Common myeloid progenitor, CD34-positive (primary cell): ENCODE results near the gene SLC66A1.
A peak's percentile ranks its signal among the peaks of the same experiment; 100 is the strongest.

ENCODE experiments used
- CTCF ChIA-PET: fragments of 350-600 bp; sonication (Branson Sonifier 250); formaldehyde crosslinking; loops from one replicate; lab custom pipeline; 2021; ENCODE audit warnings: antibody characterized with exemption; lab: Charles Lee
- POLR2A ChIA-PET: fragments of 350-600 bp; sonication (Branson Sonifier 250); formaldehyde crosslinking; loops from one replicate; lab custom pipeline; 2021; ENCODE audit warnings: antibody characterized with exemption; lab: Charles Lee
- DNase-seq, 3 donors: peaks; one replicate each; pipeline versions ENCODE4 v3.0.0 to v3.0.0-alpha.2; 2013
- H3K27ac ChIP-seq, 2 experiments: 1 replicate in 1 of 2; 2 replicates in 1 of 2; pipeline ENCODE4 v1.7.0; 2013; ENCODE audit warnings: inconsistent platforms in 2 of 2, low read length in 2 of 2, mild to moderate bottlenecking in 2 of 2, low read depth in 1 of 2, moderate library complexity in 1 of 2; ENCODE audit not compliant: severe bottlenecking in 2 of 2, insufficient read depth in 1 of 2, poor library complexity in 1 of 2
- H3K27me3 ChIP-seq, 5 experiments: replicated peaks in 2 of 5; 1 replicate in 3 of 5; 2 replicates in 2 of 5; pipeline versions ENCODE4 v1.6.1 to v1.7.0; 2013; ENCODE audit warnings: low read length in 4 of 5, mild to moderate bottlenecking in 2 of 5, moderate library complexity in 2 of 5, inconsistent platforms in 1 of 5; ENCODE audit not compliant: insufficient read depth in 5 of 5, control insufficient read depth in 4 of 5
- H3K36me3 ChIP-seq, 4 experiments: 1 replicate in 2 of 4; 2 replicates in 2 of 4; pipeline versions ENCODE4 v1.6.1 to v1.7.0; 2013; ENCODE audit warnings: low read length in 3 of 4, control low read depth in 1 of 4, mild to moderate bottlenecking in 1 of 4; ENCODE audit not compliant: control insufficient read depth in 4 of 4, insufficient read depth in 4 of 4
- H3K4me1 ChIP-seq, 4 experiments: 1 replicate in 3 of 4; 2 replicates in 1 of 4; pipeline versions ENCODE4 v1.6.1 to v1.7.1; 2013; ENCODE audit warnings: low read length in 3 of 4, mild to moderate bottlenecking in 3 of 4, control low read depth in 1 of 4, inconsistent platforms in 1 of 4, moderate library complexity in 1 of 4; ENCODE audit not compliant: control insufficient read depth in 4 of 4, insufficient read depth in 4 of 4; ENCODE audit errors: control extremely low read depth in 1 of 4
- H3K4me3 ChIP-seq, 7 experiments: 1 replicate in 4 of 7; 2 replicates in 3 of 7; pipeline versions ENCODE4 v1.5.1 to v1.7.0; 2013; ENCODE audit warnings: mild to moderate bottlenecking in 7 of 7, low read length in 6 of 7, moderate library complexity in 6 of 7, inconsistent platforms in 2 of 7, low read depth in 2 of 7, control low read depth in 1 of 7; ENCODE audit not compliant: insufficient read depth in 4 of 7, control insufficient read depth in 1 of 7; ENCODE audit errors: extremely low read depth in 1 of 7
- H3K9me3 ChIP-seq, 5 experiments: 1 replicate in 4 of 5; 2 replicates in 1 of 5; pipeline versions ENCODE4 v1.6.1 to v1.7.1; 2013; ENCODE audit warnings: low read length in 4 of 5, mild to moderate bottlenecking in 2 of 5, inconsistent platforms in 1 of 5, low read depth in 1 of 5, moderate library complexity in 1 of 5; ENCODE audit not compliant: control insufficient read depth in 4 of 5, insufficient read depth in 2 of 5; ENCODE audit errors: control extremely low read depth in 1 of 5
- WGBS: methylation state at CpG from one replicate; pipeline ENCODE4 v1.1.5; 2013; ENCODE audit not compliant: insufficient coverage; 5-methylcytosine and 5-hydroxymethylcytosine counted together

Gene SLC66A1

DNA sequence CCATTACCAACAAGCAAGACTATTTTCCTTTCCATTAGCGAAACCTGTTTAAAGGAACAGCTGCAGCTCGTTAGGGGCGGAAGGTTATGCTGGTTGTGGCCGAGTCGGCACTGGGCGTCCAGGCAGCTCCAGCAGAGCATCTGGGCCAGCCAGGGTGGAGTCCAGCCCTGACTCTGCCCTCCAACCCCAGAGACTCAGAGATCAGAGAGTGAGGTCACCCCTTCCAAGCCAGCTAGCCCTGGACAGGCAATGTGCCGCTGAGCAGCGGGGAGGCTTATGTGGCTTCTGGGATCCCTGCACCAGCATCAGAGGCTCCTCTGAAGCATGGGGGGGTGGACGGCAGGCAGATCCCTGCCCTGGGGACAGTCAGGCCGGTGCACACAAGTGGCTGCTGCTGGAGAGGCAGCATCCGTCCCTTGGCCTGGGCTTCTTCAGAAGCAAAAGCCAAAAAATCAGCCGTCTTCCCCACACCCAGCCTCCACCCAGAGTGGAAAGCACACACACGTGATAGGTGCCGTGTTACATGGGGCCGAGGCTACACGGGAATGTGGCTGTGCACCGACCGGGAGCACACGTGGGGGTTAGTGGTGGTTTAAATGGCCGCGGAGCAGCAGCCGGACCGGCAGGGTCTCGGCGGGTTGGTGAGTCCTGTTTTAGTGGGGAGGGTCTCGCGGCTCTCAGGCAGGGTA, 30.1 kb downstream of the SLC66A1 start:
- Histone ChIP-seq H3K4me3 (no peak overlapping the region), H3K36me3 (peaks cover 4 to 64% (median 42%) of the 10 kb centered on the region in 4 experiments), H3K27ac (no peak overlapping the region), H3K4me1 (peaks cover 0 to 17% (median 7%) of the 10 kb centered on the region in 4 experiments), H3K27me3 (no peaks in the 10 kb centered on the region), H3K9me3 (no peaks in the 10 kb centered on the region)
- ChIA-PET CTCF (interaction anchor here (0.6 to 4.8 kb wide), 15 partner anchors 9 to 320 kb away, joined by 3 to 24 read pairs (median 5); no protein-coding TSS in a partner anchor), POLR2A (no interaction called here)
- no peak for DNase-seq
- WGBS = over 99% methylated on average over 19 of the region's 27 CpGs

DNA sequence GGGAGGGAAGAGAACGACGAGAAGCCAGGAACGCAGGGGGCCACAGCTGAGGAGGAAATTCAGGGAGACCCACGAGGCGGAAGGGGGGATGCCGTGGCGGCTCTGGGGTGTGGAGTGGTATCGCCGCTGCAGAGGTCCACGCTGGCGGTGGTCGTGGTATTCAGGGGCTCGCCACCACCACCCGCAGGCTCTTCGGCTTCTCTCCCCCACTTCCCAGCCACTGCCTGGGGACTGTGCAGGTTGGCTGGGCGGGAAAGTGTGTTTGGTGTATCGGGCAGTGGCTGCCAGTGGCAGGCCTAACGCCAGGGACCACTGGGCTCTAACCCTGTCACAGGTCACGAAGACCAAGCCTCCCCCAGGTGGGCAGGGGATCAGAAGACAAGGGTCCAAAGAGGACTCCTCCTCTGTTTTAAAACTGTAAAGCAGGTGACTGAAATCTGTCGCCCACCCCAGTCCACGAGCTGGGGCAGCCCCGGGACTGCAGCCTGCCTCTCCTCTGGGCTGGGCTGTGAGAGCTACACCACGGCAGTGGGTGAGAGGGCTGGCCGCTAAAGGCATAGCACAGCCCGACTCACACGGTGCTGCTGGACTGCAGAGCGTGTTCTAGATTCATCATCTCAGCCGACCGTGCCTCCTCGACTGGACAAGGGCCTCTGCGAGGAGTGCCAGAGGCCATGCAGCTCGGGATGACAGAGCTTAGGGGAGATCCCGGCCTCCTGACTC, 30.9 kb downstream of the SLC66A1 start:
- no peak overlapping the region for H3K27ac ChIP-seq
- peaks cover 4 to 64% (median 40%) of the 10 kb centered on the region in 4 experiments for H3K36me3 ChIP-seq
- no peak for DNase-seq
- H3K9me3 ChIP-seq = no peaks in the 10 kb centered on the region
- H3K4me1 ChIP-seq = peaks cover 5 to 26% (median 14%) of the 10 kb centered on the region in 4 experiments
- ChIA-PET CTCF (interaction anchor here (0.5 to 4.8 kb wide), 17 partner anchors 10 to 319 kb away, joined by 3 to 24 read pairs (median 5); no protein-coding TSS in a partner anchor), POLR2A (no interaction called here)
- WGBS = 93% methylated on average over 27 of the region's 33 CpGs
- H3K4me3 ChIP-seq = no peak overlapping the region
- H3K27me3 ChIP-seq = no peaks in the 10 kb centered on the region

DNA sequence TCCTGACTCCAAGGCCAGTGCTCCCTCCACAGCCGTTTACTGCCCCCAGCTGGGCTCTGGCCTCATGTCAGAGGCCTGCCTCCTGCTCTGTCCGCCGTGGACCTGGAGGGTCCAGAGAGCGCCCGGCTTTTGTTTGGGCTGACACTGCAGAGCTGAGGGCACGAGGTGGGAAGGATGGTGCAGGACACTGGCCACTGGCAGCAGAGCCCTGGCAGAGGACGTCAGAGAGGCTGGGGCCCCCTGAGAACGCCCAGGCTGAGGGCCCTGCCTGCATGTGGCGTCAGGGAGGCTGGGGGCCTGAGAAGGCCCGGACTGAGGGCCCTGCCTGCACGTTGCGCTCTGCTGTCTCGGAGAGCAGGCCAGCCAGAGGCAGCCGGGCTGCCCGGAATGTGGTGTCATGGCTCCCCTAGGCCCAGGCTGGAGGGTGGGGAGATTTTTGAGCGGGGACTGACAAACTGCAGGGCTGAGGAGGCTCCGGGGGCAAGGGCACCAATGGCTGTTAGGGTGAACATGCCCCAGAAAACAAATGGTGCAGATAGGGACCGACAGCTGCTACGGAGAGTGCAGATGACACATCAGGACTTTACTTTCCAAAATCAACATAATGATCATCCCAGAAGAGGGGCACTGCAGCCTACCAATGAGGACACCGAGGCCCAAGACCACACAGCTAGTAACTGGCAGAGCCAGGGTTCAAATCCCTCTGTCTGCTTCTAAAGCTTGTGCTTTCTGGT, 31.7 kb downstream of the SLC66A1 start:
- WGBS = 97% methylated on average over 17 of the region's 20 CpGs
- no peak overlapping the region for H3K27ac ChIP-seq

GRCh38 chr1:19344372-19344810, 32.3 kb downstream of the SLC66A1 start:
- CTCF ChIA-PET = interaction anchor here (0.7 to 4.8 kb wide), 28 partner anchors 9 to 317 kb away, joined by 3 to 24 read pairs (median 4); no protein-coding TSS in a partner anchor

More for the DNA sequence above, 31.7 kb downstream of the SLC66A1 start:
- CTCF ChIA-PET = interaction anchor here (0.7 to 4.8 kb wide), 28 partner anchors 10 to 318 kb away, joined by 3 to 24 read pairs (median 4); no protein-coding TSS in a partner anchor
- peaks cover 4 to 63% (median 39%) of the 10 kb centered on the region in 4 experiments for H3K36me3 ChIP-seq
- DNase-seq = no peak
- no peak overlapping the region for H3K4me3 ChIP-seq
- peaks cover 5 to 33% (median 21%) of the 10 kb centered on the region in 4 experiments for H3K4me1 ChIP-seq
- H3K27me3 ChIP-seq = no peaks in the 10 kb centered on the region
- POLR2A ChIA-PET = no interaction called here
- H3K9me3 ChIP-seq = no peaks in the 10 kb centered on the region

DNA sequence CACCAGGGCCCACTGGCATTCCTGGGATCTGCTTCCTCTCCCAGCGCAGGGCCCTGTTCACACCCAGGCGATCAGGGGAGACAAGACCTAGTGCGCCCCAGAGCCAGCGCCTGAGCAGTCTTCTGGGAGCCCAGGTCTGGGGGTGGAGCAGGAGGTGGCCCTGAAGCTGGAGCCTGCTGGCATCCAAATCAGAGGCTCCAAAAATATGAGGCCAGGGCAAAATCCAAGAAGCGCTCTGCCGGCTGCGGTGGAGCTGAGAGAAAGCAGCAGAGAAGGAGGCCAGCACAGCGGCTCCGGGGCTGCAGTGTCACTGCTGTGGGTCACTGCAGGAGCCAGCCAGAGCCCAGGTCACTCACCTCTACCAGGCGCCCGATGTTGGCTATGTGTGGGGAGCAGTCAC, 32.7 kb downstream of the SLC66A1 start:
- Histone ChIP-seq H3K36me3 (peaks cover 4 to 62% (median 42%) of the 10 kb centered on the region in 4 experiments), H3K4me3 (no peak overlapping the region), H3K9me3 (no peaks in the 10 kb centered on the region), H3K27me3 (no peaks in the 10 kb centered on the region), H3K4me1 (peaks cover 5 to 34% (median 21%) of the 10 kb centered on the region in 4 experiments), H3K27ac (no peak overlapping the region)
- no peak for DNase-seq
- ChIA-PET CTCF (interaction anchor here (0.9 to 4.8 kb wide), 24 partner anchors 9 to 317 kb away, joined by 3 to 24 read pairs (median 5); no protein-coding TSS in a partner anchor), POLR2A (no interaction called here)
- WGBS = 100% methylated on average over 9 of the region's 11 CpGs

More at GRCh38 chr1:19344372-19344810, 32.3 kb downstream of the SLC66A1 start:
- Histone ChIP-seq H3K27me3 (no peaks in the 10 kb centered on the region), H3K36me3 (peaks cover 4 to 63% (median 41%) of the 10 kb centered on the region in 4 experiments), H3K4me3 (no peak overlapping the region), H3K4me1 (peaks cover 5 to 34% (median 21%) of the 10 kb centered on the region in 4 experiments), H3K27ac (no peak overlapping the region), H3K9me3 (no peaks in the 10 kb centered on the region)
- 74% methylated on average over 9 of the region's 12 CpGs for WGBS
- POLR2A ChIA-PET = no interaction called here
- DNase-seq = peak; percentile 26 to 54 (median 42)

DNA sequence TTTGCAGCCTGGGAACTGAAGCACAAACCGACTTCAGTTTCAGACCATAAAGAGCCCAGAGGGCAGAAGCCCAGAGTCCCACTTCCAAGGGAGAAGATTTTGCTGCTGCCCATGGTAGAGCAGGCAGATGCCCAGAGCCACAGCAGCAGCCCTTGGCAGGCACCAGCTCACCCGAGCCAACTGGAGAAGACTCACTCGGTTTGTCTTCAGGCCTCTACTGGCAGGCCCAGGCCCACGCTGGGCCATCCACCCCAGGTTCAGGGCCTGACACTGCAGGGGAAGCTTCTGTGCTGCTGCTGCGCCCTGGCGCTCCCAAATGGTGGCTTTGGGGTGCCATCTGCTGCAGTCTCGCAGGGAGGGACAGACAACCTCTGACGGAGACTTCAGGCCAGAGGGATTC, 33.3 kb downstream of the SLC66A1 start:
- no peak overlapping the region for H3K27ac ChIP-seq
- ChIA-PET CTCF (interaction anchor here (0.9 to 4.8 kb wide), 18 partner anchors 11 to 316 kb away, joined by 3 to 24 read pairs (median 5); no protein-coding TSS in a partner anchor), POLR2A (no interaction called here)
- H3K27me3 ChIP-seq = no peaks in the 10 kb centered on the region
- H3K4me3 ChIP-seq = no peak overlapping the region
- no peaks in the 10 kb centered on the region for H3K9me3 ChIP-seq
- DNase-seq = no peak
- H3K36me3 ChIP-seq = peaks cover 4 to 62% (median 45%) of the 10 kb centered on the region in 4 experiments
- peaks cover 5 to 34% (median 21%) of the 10 kb centered on the region in 4 experiments for H3K4me1 ChIP-seq
- WGBS = 98% methylated on average over 8 of the region's 8 CpGs
